Liver (tissue), 9 donors: ENCODE results near the gene FOXN4. TPM values are rescaled to one million over a fixed set of nuclear protein-coding genes. Genes with fewer than 3 reads are reported as not detected.

ENCODE experiments used
- DNase-seq: peaks from one replicate; pipeline ENCODE4 v3.0.0-alpha.2; 2017; ENCODE audit warnings: low spot score
- H3K27ac ChIP-seq, 2 donors: one replicate each; pipeline ENCODE4 v1.7.0; 2013; ENCODE audit warnings: inconsistent platforms in 2 of 2, low read length in 2 of 2, control low read depth in 1 of 2, low read depth in 1 of 2, mild to moderate bottlenecking in 1 of 2
- H3K27me3 ChIP-seq, 4 donors: one replicate each; pipeline versions ENCODE4 v1.6.1 to v1.7.0; 2013; ENCODE audit warnings: low read length in 3 of 4, inconsistent platforms in 1 of 4, mild to moderate bottlenecking in 1 of 4, moderate library complexity in 1 of 4; ENCODE audit not compliant: control insufficient read depth in 4 of 4, insufficient read depth in 4 of 4
- H3K36me3 ChIP-seq, 4 donors: one replicate each; pipeline versions ENCODE4 v1.6.1 to v1.7.0; 2013; ENCODE audit warnings: low read length in 3 of 4, mild to moderate bottlenecking in 3 of 4, low read depth in 1 of 4, moderate library complexity in 1 of 4; ENCODE audit not compliant: control insufficient read depth in 4 of 4, insufficient read depth in 3 of 4
- H3K4me1 ChIP-seq, 4 donors: one replicate each; pipeline versions ENCODE4 v1.6.1 to v1.7.0; 2013; ENCODE audit warnings: low read length in 3 of 4, mild to moderate bottlenecking in 3 of 4, moderate library complexity in 1 of 4; ENCODE audit not compliant: control insufficient read depth in 4 of 4, insufficient read depth in 4 of 4
- H3K4me3 ChIP-seq, 3 donors: one replicate each; pipeline versions ENCODE4 v1.6.1 to v1.7.0; 2013; ENCODE audit warnings: low read length in 3 of 3, control low read depth in 1 of 3, low read depth in 1 of 3, mild to moderate bottlenecking in 1 of 3
- H3K9ac ChIP-seq, 2 donors: one replicate each; pipeline ENCODE4 v1.7.0; 2013; ENCODE audit warnings: low read length in 2 of 2, mild to moderate bottlenecking in 2 of 2, moderate library complexity in 2 of 2, control low read depth in 1 of 2, low read depth in 1 of 2
- H3K9me3 ChIP-seq, 4 donors: one replicate each; pipeline versions ENCODE4 v1.6.1 to v1.7.0; 2013; ENCODE audit warnings: low read length in 3 of 4; ENCODE audit not compliant: control insufficient read depth in 4 of 4
- EGR1 ChIP-seq, 2 donors: IDR thresholded peaks; 2 replicates each; pipeline ENCODE4 v1.6.1; 2016 to 2018; ENCODE audit warnings: antibody characterized with exemption in 2 of 2, low read depth in 2 of 2
- FOXA1 ChIP-seq: IDR thresholded peaks from 2 replicates; pipeline ENCODE4 v1.6.1; 2016; ENCODE audit warnings: antibody characterized with exemption
- FOXA2 ChIP-seq: IDR thresholded peaks from 2 replicates; pipeline ENCODE4 v1.6.1; 2016; ENCODE audit warnings: antibody characterized with exemption
- GABPA ChIP-seq, 2 donors: IDR thresholded peaks in 1 of 2; conservative IDR thresholded peaks in 1 of 2; 2 replicates each; pipeline ENCODE4 v1.6.1; 2016; ENCODE audit warnings: antibody characterized with exemption in 2 of 2, mild to moderate bottlenecking in 1 of 2, moderate library complexity in 1 of 2
- HNF4A ChIP-seq, 2 donors: conservative IDR thresholded peaks; 2 replicates each; pipeline ENCODE4 v1.6.1; 2016; ENCODE audit warnings: antibody characterized with exemption in 2 of 2, mild to moderate bottlenecking in 2 of 2
- HNF4G ChIP-seq: IDR thresholded peaks from 2 replicates; pipeline ENCODE4 v1.6.1; 2016; ENCODE audit warnings: antibody characterized with exemption
- JUND ChIP-seq, 2 donors: IDR thresholded peaks; 2 replicates each; pipeline ENCODE4 v1.6.1; 2016; ENCODE audit warnings: antibody characterized with exemption in 2 of 2
- NR2F2 ChIP-seq: IDR thresholded peaks from 2 replicates; pipeline ENCODE4 v1.6.1; 2016; ENCODE audit warnings: antibody characterized with exemption
- RAD21 ChIP-seq, 2 donors: IDR thresholded peaks; 2 replicates each; pipeline ENCODE4 v1.6.1; 2016; ENCODE audit warnings: antibody characterized with exemption in 2 of 2, mild to moderate bottlenecking in 2 of 2
- RXRA ChIP-seq, 2 donors: IDR thresholded peaks; 2 replicates each; pipeline ENCODE4 v1.6.1; 2017 to 2018; ENCODE audit warnings: antibody characterized with exemption in 2 of 2, mild to moderate bottlenecking in 1 of 2
- SP1 ChIP-seq: IDR thresholded peaks from 2 replicates; pipeline ENCODE4 v1.6.1; 2018; ENCODE audit warnings: antibody characterized with exemption, mild to moderate bottlenecking
- TAF1 ChIP-seq: conservative IDR thresholded peaks from 2 replicates; pipeline ENCODE4 v1.6.1; 2016; ENCODE audit warnings: antibody characterized with exemption, mild to moderate bottlenecking
- YY1 ChIP-seq: IDR thresholded peaks from 2 replicates; pipeline ENCODE4 v1.6.1; 2016; ENCODE audit warnings: antibody characterized with exemption, mild to moderate bottlenecking
- WGBS: extraction: QIAGEN DNeasy Blood & Tissue Kit; methylation state at CpG from one replicate; pipeline ENCODE4 v1.1.7; 2013; 5-methylcytosine and 5-hydroxymethylcytosine counted together
- polyA plus RNA-seq, 2 donors: library from polyadenylated mRNA; stranded (reverse) in 1 of 2; unstranded in 1 of 2; fragments of 200-250 nt in 1 of 2; fragments of >200 nt in 1 of 2; fragmentation: Nextera tagmentation in 1 of 2; extraction: Ambion mirVana in 1 of 2; gene quantifications; one replicate each; pipeline versions ENCODE4 v1.2.1 to v1.2.3, GENCODE V29; 2013 to 2015
- total RNA-seq, 2 donors: library from RNA; depleted of rRNA; stranded (reverse); fragments of >200 nt; gene quantifications; one replicate each; pipeline ENCODE4 v1.2.3, GENCODE V29; 2014
- TF ChIP-seq, protein P1 (sequence below): IDR thresholded peaks from 2 replicates; pipeline ENCODE4 v1.6.1; 2016; ENCODE audit warnings: antibody characterized with exemption
- TF ChIP-seq, protein P2 (sequence below): fragments of 150-350 bp; IDR thresholded peaks from 2 replicates; pipeline ENCODE4 v1.5.1; 2017; ENCODE audit warnings: improper control_type of control experiment, low read depth, low read length; ENCODE audit not compliant: missing input control
- TF ChIP-seq, protein P3 (sequence below): IDR thresholded peaks from 2 replicates; pipeline ENCODE4 v1.6.1; 2016; ENCODE audit warnings: antibody characterized with exemption
- TF ChIP-seq, protein P4 (sequence below): IDR thresholded peaks from 2 replicates; pipeline ENCODE4 v1.6.1; 2016; ENCODE audit warnings: antibody characterized with exemption, mild to moderate bottlenecking
- TF ChIP-seq, protein P5 (sequence below): IDR thresholded peaks from 2 replicates; pipeline ENCODE4 v1.6.1; 2016; ENCODE audit warnings: antibody characterized with exemption
- donor health status: healthy.
- donor health status: healthy.
- donor health status: healthy.
- donor health status: healthy.
- donor health status: healthy.

The FOXN4 gene
- total and polyA plus RNA-seq, 4 donors = not detected

DNA sequence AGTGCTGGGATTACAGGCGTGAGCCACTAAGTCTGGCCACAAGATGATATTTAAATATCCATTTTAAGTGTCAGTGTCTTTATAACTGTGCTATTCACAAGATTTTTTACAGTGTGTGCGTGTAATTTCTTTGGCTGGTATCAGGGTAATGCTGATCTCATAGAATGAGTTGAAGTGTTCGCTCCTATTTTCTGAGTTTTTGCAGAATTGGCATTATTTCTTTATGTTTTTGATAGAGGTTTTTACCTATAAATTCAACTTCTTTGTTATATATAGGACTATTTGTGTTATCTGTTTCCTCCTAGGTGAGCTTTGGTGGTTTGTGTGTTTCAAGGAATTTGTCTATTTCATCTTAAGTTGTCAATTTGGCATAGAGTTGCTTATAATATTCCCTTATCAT lies 45.6 kb downstream of the FOXN4 start:
- Histone ChIP-seq H3K36me3 (peaks cover 30 to 84% (median 66%) of the 10 kb centered on the region in 4 donors), H3K9ac (no peak overlapping the region), H3K27ac (no peak overlapping the region), H3K9me3 (no peaks in the 10 kb centered on the region), H3K4me1 (no peaks in the 10 kb centered on the region), H3K27me3 (no peaks in the 10 kb centered on the region), H3K4me3 (no peak overlapping the region)
- DNase-seq = no peak
- 95% methylated on average over 3 of the region's 3 CpGs for WGBS
- TF ChIP-seq, protein P1, sequence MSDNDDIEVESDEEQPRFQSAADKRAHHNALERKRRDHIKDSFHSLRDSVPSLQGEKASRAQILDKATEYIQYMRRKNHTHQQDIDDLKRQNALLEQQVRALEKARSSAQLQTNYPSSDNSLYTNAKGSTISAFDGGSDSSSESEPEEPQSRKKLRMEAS = no peak
- TF ChIP-seq JUND (IDR thresholded peaks at IDR 0.05) (no peak), HNF4A (conservative IDR thresholded peaks at IDR 0.05) (no peak), FOXA2 (no peak), NR2F2 (no peak), TAF1 (no peak), RXRA (IDR thresholded peaks at IDR 0.05) (no peak), RAD21 (IDR thresholded peaks at IDR 0.05) (no peak), SP1 (no peak), FOXA1 (no peak), GABPA (IDR thresholded peaks at IDR 0.05 in 1 of 2, conservative IDR thresholded peaks at IDR 0.05 in 1 of 2) (no peak), HNF4G (no peak), YY1 (no peak), EGR1 (IDR thresholded peaks at IDR 0.05; ENCODE audit: low read depth in 2 of 2) (no peak)
- TF ChIP-seq, protein P2, sequence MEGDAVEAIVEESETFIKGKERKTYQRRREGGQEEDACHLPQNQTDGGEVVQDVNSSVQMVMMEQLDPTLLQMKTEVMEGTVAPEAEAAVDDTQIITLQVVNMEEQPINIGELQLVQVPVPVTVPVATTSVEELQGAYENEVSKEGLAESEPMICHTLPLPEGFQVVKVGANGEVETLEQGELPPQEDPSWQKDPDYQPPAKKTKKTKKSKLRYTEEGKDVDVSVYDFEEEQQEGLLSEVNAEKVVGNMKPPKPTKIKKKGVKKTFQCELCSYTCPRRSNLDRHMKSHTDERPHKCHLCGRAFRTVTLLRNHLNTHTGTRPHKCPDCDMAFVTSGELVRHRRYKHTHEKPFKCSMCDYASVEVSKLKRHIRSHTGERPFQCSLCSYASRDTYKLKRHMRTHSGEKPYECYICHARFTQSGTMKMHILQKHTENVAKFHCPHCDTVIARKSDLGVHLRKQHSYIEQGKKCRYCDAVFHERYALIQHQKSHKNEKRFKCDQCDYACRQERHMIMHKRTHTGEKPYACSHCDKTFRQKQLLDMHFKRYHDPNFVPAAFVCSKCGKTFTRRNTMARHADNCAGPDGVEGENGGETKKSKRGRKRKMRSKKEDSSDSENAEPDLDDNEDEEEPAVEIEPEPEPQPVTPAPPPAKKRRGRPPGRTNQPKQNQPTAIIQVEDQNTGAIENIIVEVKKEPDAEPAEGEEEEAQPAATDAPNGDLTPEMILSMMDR = no peak
- TF ChIP-seq, protein P3, sequence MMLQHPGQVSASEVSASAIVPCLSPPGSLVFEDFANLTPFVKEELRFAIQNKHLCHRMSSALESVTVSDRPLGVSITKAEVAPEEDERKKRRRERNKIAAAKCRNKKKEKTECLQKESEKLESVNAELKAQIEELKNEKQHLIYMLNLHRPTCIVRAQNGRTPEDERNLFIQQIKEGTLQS = no peak
- TF ChIP-seq, protein P4, sequence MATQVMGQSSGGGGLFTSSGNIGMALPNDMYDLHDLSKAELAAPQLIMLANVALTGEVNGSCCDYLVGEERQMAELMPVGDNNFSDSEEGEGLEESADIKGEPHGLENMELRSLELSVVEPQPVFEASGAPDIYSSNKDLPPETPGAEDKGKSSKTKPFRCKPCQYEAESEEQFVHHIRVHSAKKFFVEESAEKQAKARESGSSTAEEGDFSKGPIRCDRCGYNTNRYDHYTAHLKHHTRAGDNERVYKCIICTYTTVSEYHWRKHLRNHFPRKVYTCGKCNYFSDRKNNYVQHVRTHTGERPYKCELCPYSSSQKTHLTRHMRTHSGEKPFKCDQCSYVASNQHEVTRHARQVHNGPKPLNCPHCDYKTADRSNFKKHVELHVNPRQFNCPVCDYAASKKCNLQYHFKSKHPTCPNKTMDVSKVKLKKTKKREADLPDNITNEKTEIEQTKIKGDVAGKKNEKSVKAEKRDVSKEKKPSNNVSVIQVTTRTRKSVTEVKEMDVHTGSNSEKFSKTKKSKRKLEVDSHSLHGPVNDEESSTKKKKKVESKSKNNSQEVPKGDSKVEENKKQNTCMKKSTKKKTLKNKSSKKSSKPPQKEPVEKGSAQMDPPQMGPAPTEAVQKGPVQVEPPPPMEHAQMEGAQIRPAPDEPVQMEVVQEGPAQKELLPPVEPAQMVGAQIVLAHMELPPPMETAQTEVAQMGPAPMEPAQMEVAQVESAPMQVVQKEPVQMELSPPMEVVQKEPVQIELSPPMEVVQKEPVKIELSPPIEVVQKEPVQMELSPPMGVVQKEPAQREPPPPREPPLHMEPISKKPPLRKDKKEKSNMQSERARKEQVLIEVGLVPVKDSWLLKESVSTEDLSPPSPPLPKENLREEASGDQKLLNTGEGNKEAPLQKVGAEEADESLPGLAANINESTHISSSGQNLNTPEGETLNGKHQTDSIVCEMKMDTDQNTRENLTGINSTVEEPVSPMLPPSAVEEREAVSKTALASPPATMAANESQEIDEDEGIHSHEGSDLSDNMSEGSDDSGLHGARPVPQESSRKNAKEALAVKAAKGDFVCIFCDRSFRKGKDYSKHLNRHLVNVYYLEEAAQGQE = no peak
- TF ChIP-seq, protein P5, sequence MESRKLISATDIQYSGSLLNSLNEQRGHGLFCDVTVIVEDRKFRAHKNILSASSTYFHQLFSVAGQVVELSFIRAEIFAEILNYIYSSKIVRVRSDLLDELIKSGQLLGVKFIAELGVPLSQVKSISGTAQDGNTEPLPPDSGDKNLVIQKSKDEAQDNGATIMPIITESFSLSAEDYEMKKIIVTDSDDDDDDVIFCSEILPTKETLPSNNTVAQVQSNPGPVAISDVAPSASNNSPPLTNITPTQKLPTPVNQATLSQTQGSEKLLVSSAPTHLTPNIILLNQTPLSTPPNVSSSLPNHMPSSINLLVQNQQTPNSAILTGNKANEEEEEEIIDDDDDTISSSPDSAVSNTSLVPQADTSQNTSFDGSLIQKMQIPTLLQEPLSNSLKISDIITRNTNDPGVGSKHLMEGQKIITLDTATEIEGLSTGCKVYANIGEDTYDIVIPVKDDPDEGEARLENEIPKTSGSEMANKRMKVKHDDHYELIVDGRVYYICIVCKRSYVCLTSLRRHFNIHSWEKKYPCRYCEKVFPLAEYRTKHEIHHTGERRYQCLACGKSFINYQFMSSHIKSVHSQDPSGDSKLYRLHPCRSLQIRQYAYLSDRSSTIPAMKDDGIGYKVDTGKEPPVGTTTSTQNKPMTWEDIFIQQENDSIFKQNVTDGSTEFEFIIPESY = no peak
